Uterus (tissue), 2 donors: ENCODE results near the gene SLC39A7.

Experiments
- POLR2A ChIP-seq, 2 donors: fragments of 450-650 bp; IDR thresholded peaks; one replicate each; pipeline ENCODE4 v1.6.1; 2016; ENCODE audit warnings: antibody characterized with exemption in 2 of 2, mild to moderate bottlenecking in 1 of 2, moderate library complexity in 1 of 2
- TF ChIP-seq, protein P1 (sequence below), 4 experiments: fragments of 200-600 bp in 2 of 4; fragments of 450-650 bp in 2 of 4; sonication (generic) in 2 of 4; IDR thresholded peaks; one replicate each; pipeline ENCODE4 v1.5.1; 2016 to 2019; ENCODE audit warnings: antibody characterized with exemption in 4 of 4, mild to moderate bottlenecking in 2 of 4, moderate library complexity in 1 of 4

DNA sequence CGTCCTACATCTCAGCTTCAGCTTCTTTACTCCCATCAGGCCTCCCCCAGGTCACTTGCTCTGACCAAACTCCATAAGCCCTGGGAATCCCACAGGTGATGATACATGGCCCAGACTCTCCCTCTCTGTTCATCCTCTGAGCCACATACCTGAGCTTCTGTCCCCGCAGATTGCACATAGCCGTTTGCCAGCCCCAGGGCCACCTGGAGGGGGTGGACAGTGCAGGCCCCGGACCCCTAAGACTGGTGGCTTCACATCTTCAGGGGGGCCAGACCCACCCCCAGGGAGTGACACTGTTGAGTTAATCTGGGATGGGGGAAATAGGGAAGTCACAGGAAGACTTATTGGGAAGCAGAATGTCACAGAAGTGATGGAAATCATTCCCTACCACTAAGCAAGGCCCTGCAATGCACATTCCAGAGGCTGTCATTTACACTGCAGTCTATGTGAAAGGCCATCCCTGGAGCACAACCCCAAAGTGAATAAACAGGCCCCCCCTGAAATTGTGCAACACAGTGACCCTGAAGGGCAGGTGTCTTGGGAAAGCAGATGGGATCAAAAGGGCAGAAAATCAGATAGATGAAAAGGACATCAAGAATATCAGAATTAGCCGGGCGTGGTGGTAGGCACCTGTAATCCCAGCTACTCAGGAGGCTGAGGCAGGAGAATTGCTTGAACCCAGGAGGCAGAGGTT lies 2.4 kb upstream of the SLC39A7 start:
- TF ChIP-seq, protein P1, sequence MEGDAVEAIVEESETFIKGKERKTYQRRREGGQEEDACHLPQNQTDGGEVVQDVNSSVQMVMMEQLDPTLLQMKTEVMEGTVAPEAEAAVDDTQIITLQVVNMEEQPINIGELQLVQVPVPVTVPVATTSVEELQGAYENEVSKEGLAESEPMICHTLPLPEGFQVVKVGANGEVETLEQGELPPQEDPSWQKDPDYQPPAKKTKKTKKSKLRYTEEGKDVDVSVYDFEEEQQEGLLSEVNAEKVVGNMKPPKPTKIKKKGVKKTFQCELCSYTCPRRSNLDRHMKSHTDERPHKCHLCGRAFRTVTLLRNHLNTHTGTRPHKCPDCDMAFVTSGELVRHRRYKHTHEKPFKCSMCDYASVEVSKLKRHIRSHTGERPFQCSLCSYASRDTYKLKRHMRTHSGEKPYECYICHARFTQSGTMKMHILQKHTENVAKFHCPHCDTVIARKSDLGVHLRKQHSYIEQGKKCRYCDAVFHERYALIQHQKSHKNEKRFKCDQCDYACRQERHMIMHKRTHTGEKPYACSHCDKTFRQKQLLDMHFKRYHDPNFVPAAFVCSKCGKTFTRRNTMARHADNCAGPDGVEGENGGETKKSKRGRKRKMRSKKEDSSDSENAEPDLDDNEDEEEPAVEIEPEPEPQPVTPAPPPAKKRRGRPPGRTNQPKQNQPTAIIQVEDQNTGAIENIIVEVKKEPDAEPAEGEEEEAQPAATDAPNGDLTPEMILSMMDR (IDR thresholded peaks at IDR 0.05): no peak
- TF ChIP-seq POLR2A (IDR thresholded peaks at IDR 0.05): no peak
